ENCODE data around the gene MED31. TPM values are rescaled to one million over a fixed set of nuclear protein-coding genes. Genes with fewer than 3 reads are reported as not detected.

The MED31 gene
- total RNA-seq, 1 donor, result 12.3 TPM

GRCh38 chr17:6630390-6630789 lies 21.0 kb downstream of the MED31 start:
- TF ChIP-seq CTCF (IDR thresholded peaks at IDR 0.05; ENCODE audit: insufficient read depth, low read length), result no peak
- H3K4me3 ChIP-seq (ENCODE audit: low read depth, low read length), result no peak overlapping the region
- no peak for DNase-seq (ENCODE audit: low read depth)

GRCh38 chr17:6627019-6627418 lies 24.4 kb downstream of the MED31 start:
- no peak for TF ChIP-seq CTCF (IDR thresholded peaks at IDR 0.05; ENCODE audit: insufficient read depth, low read length)
- peak; percentile 27 for DNase-seq (ENCODE audit: low read depth)

GRCh38 chr17:6626616-6627015 lies 24.8 kb downstream of the MED31 start:
- no peak for TF ChIP-seq CTCF (IDR thresholded peaks at IDR 0.05; ENCODE audit: insufficient read depth, low read length)
- DNase-seq (ENCODE audit: low read depth), result no peak
- no peak overlapping the region for H3K4me3 ChIP-seq (ENCODE audit: low read depth, low read length)

More at GRCh38 chr17:6627019-6627418, 24.4 kb downstream of the MED31 start:
- no peak overlapping the region for H3K4me3 ChIP-seq (ENCODE audit: low read depth, low read length)

GRCh38 chr17:6623941-6624340 lies 27.5 kb downstream of the MED31 start:
- TF ChIP-seq CTCF (IDR thresholded peaks at IDR 0.05; ENCODE audit: insufficient read depth, low read length), result no peak
- H3K4me3 ChIP-seq (ENCODE audit: low read depth, low read length), result no peak overlapping the region
- no peak for DNase-seq (ENCODE audit: low read depth)

- TF ChIP-seq CTCF (IDR thresholded peaks at IDR 0.05; ENCODE audit: insufficient read depth, low read length), result no peak
- no peak for DNase-seq (ENCODE audit: low read depth)
- H3K4me3 ChIP-seq (ENCODE audit: low read depth, low read length), result no peak overlapping the region
Measured at GRCh38 chr17:6611231-6611630, 40.2 kb downstream of the MED31 start.

- DNase-seq (ENCODE audit: low read depth), result no peak
- H3K4me3 ChIP-seq (ENCODE audit: low read depth, low read length), result no peak overlapping the region
- TF ChIP-seq CTCF (IDR thresholded peaks at IDR 0.05; ENCODE audit: insufficient read depth, low read length), result no peak
Measured at GRCh38 chr17:6610011-6610410, 41.4 kb downstream of the MED31 start.

GRCh38 chr17:6608321-6608720 lies 43.1 kb downstream of the MED31 start:
- DNase-seq (ENCODE audit: low read depth), result peak; percentile 5
- TF ChIP-seq CTCF (IDR thresholded peaks at IDR 0.05; ENCODE audit: insufficient read depth, low read length), result no peak
- no peak overlapping the region for H3K4me3 ChIP-seq (ENCODE audit: low read depth, low read length)
